Astrocyte of the cerebellum (primary cell): ENCODE measurements around the gene ACOT7.
A peak's percentile ranks its signal among the peaks of the same experiment; 100 is the strongest.

Source experiments
- DNase-seq: peaks from one replicate; pipeline ENCODE4 v3.0.0-alpha.2; 2011; ENCODE audit warnings: low read depth
- H3K4me3 ChIP-seq: 2 replicates; pipeline ENCODE4 v1.5.1; 2011; ENCODE audit warnings: mild to moderate bottlenecking, low read depth, low read length, moderate library complexity
- in situ Hi-C: cut with HindIII; loops from 2 replicates; pipeline ENCODE4 v1.10.0; 2017; ENCODE audit warnings: low sequenced_read_pairs
- TF ChIP-seq, protein P1 (sequence below): IDR thresholded peaks from 2 replicates; pipeline ENCODE4 v1.5.1; 2012; ENCODE audit warnings: low read length, low read depth, moderate library complexity, mild to moderate bottlenecking; ENCODE audit errors: missing control alignments

Gene ACOT7

DNA sequence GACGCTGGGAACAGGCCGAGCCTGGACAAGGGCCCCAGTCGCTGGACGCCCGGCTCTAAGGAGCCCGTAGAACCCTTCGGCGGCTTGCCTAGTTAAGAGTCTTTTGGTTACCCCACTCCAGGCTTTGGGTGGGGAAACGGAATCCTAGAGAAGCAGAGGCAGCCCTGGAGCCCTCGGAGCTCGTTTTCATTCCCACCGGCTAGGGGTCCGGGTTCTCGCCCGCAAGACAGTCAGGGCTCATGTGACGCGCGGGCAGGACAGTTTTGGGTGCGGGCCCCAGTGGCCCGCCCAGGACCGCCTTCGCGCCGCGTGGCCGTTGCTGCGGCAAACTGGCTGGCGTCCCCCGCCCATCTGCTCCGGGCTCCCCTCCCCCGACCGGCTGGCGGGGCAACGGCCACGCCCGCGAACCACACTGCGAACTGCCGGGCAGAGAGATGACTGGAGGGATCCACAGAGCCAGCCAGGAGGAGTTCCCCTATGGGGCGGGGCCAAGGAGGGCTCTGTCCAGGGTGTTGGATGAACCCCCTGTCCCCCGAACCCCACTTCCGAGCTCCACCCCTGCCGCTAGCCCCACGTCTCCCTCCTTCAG is 27.0 kb upstream of the ACOT7 start:
- no peak overlapping the region for H3K4me3 ChIP-seq
- DNase-seq: no peak
- in situ Hi-C loops: no loop called here
- TF ChIP-seq, protein P1, sequence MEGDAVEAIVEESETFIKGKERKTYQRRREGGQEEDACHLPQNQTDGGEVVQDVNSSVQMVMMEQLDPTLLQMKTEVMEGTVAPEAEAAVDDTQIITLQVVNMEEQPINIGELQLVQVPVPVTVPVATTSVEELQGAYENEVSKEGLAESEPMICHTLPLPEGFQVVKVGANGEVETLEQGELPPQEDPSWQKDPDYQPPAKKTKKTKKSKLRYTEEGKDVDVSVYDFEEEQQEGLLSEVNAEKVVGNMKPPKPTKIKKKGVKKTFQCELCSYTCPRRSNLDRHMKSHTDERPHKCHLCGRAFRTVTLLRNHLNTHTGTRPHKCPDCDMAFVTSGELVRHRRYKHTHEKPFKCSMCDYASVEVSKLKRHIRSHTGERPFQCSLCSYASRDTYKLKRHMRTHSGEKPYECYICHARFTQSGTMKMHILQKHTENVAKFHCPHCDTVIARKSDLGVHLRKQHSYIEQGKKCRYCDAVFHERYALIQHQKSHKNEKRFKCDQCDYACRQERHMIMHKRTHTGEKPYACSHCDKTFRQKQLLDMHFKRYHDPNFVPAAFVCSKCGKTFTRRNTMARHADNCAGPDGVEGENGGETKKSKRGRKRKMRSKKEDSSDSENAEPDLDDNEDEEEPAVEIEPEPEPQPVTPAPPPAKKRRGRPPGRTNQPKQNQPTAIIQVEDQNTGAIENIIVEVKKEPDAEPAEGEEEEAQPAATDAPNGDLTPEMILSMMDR: no peak

DNA sequence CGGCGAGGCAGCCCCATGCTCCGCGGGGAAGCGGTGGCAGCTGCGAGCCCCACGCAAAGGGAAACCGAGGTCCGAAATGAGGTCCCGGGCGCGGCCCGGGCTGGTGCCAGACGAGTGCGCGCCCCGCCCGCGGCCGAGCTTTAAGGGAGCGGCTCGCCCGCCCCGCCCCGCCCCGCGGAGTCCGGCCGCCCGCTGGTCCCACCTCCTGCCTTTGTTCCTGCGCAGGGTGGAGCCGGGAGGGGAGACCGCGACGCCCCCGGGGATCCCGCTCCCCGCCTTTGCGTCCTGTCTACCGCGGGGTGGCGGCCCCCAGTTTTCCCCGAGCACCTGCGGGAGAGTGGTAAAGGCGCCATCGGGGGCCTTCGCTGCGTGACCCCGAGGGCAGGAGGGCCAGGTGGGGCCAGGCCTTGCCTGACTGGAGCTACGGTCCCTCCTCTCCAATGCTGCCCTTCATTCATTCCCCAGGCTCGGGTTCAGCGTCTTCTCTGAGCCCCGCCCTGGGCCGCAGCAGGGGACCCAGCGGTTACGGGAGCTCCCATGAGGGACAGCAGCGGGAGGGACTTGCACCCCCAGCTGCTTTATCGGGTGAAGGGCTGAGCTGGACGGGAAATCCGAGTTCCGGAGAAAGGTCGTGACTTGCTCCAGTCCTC is 26.4 kb upstream of the ACOT7 start, which contains the start of gene HES2:
TSS of gene HES2 (minus strand) at position 116 of the 650 bp plus-strand sequence. CDS start at position 17, 99 bp downstream.
- TF ChIP-seq, protein P1: no peak
- peak within 1 kb of the TSS; percentile 18 for H3K4me3 ChIP-seq
- in situ Hi-C loops: no loop called here
- no peak for DNase-seq

DNA sequence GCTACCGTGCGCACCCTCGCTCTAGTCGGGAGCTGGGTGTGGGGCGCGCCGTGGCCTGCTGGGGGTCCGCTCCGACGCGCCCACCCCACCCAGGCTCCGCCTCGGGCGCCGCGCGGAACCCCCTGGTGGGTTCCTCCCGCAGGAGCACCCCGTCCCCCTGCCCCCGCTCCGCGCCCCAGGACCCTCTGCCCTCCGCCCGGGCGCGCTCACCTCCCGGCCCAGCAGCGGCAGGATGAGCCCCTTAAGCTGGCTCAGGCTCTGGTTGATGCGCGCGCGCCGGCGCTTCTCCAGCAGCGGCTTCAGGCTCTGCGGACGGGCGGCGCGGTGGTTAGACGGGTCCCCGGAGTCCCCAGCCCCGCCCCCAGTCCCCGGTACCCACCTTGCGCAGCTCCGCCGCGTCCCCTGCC is 25.8 kb upstream of the ACOT7 start:
- TF ChIP-seq, protein P1: no peak
- in situ Hi-C loops: no loop called here
- H3K4me3 ChIP-seq: peak overlapping the region; percentile 18
- DNase-seq: no peak

DNA sequence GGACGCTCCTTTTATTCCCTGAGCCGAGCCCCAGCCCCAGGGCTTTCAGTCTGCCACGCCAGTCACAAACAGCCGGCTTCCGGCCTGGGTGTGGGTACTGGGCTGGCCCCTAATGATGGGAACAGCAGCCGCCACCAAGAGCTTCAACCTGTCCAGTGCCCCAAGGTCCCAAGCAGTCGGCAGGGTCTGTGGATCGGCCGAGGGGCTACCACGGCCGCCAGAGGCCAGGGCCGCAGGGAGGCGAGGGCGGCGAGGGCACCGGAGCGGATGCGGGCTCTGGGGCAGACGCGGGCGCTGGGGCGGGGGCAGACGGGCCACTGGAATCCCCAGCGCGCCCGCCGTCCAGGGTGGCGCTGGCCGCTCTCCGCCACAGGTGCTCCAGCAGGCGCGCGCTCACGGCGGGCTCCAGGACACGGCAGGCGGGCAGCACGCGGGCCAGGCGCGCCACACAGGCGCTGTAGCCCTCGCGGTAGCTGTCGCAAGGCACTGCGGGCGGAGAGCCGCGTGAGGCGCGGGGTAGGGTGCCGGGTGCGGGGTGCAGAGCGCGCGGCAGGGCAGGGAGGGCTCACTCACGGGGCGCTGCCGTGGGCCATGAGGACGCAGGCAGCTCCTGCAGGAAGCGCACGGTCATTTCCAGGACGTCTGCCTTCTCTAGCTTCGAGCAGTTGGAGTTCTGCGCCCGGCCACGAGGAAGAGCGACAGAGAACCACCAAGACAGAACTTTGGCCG is 25.3 kb upstream of the ACOT7 start:
- no peak for DNase-seq
- H3K4me3 ChIP-seq: no peak overlapping the region
- TF ChIP-seq, protein P1: no peak
- in situ Hi-C loops: no loop called here

DNA sequence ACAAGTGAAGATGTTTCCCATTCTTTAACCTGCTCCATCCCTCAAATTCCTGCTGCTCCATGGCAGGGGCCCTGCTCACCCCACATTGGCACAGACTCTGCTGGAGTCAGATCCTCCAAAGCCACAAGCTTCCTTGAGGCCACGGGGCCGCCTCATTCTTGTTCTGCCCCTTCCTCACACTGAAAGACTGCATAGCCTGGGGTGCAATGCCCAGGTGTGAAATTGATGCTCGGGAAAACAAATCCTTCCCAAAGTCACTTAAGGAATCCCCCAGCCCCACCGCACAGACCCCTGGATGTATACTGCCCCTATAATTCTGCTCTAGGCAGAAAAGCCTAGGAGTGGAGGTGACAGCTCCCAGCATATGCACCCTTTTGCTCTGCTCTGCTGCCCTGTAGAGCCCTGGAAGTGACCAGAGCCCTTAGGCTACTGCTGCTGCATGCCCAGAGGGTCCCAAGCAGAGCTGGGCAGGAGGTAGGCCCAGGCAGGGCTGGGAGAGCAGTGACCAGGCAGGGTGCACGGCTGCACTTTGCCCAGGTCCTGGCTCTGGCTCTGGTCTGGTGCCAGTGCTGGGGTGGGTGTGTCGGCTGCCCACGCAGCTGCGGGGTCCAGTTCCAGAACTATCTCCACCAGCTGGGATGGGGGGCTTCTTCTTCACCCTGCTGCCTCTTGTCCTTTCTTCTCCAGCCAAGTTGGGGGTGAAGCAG is 24.5 kb upstream of the ACOT7 start:
- no peak for DNase-seq
- in situ Hi-C loops: no loop called here
- TF ChIP-seq, protein P1: no peak
- H3K4me3 ChIP-seq: no peak overlapping the region

DNA sequence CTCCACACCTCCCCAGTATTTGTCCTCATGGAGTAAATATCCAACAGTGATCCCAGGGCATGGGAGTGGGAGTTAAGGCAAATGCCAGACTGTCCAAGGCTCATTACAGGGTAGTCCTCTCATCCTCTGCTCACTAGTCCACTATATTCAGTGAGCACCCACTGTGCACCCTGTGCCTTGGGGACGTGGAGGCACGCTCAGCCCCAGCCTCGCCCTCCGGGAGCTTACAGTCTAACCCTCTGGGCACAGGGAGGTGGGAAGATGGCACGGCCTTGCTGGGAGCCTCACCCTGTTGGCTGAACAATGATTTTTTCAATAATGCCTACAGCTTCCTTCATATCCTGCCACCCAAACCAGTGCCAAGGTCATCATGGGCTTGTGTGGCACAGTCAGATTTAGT is 23.3 kb upstream of the ACOT7 start:
- DNase-seq: no peak
- in situ Hi-C loops: no loop called here
- TF ChIP-seq, protein P1: no peak
- no peak overlapping the region for H3K4me3 ChIP-seq
